Stimulated activated CD8-positive, alpha-beta memory T cell treated with anti-CD3 and anti-CD28 coated beads, Interleukin-12 subunit alpha, Interleukin-12 subunit beta, amount 100 ng/mL, for 24 hours (primary cell): ENCODE data around the gene DLGAP1.
"Not testable (repeated sequence)": the region's sequence is repeated elsewhere in the genome, so short reads cannot be mapped to it uniquely, and the experiment has no call there.

ENCODE experiments used
- DNase-seq: peaks from one replicate; pipeline ENCODE4 v3.0.0-alpha.2; 2020; ENCODE audit errors: extremely low read depth

Gene DLGAP1

DNA sequence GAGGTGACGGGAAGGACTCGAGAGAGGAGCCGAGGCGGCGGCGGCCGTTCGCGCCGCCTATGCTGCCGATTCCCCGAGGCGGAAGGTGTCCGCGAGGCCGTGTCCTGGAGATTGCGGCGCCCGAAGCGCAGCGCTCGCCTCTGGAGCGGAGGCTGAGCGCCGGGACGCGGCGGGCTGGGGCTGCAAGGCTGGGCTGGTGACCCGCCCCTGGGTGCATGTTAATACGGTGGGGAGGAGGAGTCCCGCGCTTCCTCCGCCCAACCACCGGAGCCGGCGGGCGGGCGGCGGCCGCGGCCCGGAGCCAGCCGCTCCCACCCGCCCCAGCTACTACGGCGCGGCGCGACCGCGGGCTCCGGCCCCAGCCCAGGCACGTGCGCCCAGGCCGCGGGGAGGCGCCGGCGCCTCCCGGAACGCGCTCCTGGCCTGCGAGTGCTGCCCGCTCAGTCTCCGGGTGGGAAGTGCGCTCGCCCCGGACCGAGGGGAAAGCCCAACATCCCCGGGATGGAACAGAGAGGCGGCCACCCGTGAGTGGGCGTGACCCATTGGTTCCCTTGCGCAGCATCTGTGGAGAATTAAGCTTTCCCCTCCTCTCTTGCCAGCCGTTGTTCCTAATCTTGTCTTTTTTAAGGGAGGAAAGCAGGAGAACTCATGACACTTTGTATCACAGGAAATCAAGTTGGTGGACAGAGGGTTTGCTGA lies at the start of gene DLGAP1:
Gene DLGAP1 (minus strand): TSS at position 195 of the 699 bp plus-strand sequence.
- DNase-seq = no peak

DNA sequence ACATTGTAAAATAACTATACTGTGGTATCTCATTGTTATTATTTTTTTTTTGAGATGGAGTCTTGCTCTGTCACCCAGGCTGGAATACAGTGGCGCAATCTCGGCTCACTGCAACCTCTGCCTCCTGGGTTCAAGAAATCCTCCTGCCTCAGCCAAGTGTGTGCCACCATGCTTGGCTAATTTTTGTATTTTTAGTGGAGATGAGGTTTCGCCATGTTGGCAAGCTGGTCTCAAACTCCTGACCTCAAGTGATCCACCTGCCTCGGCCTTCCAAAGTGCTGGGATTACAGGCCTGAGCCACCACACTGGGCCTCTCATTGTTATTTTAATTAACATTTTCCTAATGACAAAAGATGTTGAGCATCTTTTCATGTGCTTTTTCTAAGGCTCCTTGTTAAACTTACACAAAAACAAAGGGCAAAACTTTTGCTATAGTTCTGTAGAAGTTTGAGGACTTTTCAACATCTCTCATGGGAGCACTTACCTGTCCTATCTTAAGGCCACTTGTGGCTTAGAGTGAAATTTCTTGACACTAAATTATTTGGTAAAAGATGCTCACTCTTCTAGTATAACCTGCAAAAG lies 39.7 kb upstream of the DLGAP1 start:
- not testable (repeated sequence) for DNase-seq

DNA sequence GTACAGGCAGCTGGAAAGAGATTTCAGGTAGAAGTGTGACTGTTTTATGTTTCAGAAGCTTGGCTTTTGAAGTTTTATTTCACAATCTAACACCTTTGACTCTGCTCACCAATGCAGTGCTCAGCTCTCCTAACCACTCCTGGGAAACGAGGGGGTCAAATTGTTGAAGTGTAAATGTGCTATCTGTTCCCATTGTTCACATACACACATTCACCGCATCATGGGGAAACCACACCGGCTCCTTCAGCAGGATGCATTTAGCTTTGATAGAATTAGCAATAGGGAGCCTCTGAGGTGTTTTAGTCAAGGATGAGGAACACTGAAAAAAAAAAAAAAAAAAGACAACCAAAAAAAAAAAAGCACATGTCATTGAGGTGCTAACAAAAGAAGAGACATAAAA lies 13.4 kb upstream of the DLGAP1 start:
- no peak for DNase-seq

DNA sequence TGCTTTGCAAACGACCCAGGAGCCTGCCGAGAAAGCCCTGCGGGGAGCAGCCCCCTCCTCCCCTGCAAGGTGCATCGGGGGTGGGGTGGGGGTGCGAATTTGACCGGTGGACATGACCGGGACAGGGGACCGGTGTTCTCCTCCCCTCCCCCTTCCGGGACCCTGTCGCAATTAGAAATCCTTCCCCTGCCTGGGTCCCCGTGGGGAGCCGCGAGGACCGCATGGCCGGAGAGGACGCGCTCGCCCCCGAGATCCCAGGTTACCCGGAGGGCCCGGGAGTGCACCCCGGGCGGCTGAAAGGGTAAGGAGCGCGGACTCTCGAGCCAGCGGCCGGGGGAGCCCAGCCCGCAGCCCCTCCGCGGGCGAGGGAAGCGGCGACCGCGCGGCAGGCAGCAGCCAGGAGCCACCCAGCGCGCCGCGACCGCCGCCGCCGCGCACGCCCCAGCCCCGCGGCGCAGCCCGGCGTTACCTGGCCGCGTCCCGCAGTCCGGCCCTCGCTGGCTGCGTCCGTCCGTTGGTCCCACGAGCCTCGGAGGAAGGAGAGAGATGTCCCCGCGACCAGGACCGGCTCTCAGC lies 482 bp downstream of the DLGAP1 start:
- DNase-seq = no peak

DNA sequence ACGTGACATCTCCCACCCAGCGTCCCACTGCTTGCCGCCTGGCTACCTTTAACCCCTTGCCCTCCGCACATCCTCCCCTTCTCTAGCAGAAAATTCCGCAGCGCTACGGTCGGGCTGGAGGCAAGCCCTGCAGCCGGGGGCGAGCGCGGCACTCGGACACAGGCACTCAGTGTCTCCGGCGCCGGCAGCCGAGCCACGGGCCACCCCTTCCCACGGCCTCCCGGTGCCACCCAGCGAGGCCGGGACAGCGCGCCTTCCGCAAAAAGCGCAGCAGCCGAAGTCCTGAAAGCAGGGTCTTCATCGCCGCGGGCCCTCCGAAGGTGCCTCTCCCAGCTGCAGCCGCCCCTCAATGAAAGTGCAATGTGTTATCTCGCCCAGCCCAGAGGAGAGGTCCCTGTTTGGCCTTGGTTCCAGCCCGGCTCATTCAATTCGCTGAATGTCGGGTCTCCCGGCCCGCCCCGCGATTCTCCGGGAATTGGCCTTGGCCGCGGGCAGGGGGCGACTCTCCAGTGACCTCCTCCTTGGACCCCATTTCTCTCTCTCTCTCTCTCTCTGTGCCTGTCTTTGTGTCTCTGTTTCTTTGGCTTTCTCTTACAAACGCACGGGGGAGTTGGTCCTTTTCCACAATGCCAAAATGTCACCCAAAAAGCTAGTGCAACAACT lies 1.1 kb downstream of the DLGAP1 start:
- no peak for DNase-seq

DNA sequence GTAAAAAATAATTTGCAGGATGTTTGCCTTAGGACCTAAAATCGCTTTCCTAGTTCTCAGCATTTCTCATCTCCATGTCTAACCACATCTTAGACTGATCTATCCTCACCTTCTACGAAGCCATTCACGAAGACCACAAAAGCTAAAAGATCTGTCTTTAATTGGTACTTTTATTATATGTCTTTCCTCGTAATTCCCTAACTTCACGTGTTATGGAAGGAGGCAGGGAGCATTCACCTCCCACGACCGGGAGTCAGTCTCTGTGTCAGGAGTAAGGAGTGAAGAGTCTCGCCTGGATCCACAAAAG lies 1.6 kb downstream of the DLGAP1 start:
- DNase-seq = no peak

DNA sequence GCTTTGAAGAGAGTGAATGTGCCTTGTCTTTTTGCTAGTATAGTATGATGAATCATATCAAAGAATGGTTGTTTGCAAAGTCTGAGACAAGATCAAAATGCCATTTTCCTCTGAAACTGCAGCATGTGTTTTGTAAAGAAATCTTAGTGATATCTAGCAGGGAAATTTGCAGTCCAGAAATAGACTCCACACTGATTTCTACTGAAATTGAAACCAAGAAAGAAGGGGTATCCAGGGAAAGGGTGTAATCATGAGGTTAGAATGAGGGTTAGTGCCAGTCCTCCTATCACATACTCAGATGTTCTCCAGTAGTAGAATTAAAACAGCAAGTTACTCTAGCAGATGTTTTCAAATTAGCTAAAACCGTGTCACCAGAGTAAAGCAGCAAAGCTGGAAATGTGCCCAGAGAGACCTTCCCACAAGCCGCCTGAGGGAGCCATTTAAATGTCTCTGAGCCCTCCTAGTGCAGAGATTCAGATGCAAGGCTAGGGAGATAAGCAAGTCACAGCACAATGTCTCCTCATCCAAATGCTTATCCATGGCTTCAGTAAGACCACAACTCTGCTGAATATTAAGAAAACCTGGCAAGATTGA lies 4.9 kb downstream of the DLGAP1 start:
- DNase-seq = no peak

DNA sequence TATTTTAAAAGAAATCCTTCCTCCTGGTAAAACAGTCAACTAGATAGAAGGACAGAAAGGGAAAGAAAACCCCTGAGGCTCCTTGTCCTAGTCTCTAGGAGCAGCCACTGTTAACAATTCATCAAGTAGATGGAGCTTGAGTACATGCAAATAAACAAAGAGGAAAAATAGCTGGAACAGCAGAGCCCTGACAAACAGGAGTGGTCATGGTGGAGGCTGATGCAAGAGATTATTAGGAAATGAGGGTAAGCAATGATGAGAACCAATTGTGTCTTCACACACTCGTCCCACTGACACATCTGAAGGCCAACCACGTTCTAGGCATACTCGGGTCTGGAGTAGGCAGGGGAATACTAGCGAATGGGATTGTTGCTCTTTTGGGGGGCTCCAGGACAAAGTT lies 9.2 kb downstream of the DLGAP1 start:
- no peak for DNase-seq

DNA sequence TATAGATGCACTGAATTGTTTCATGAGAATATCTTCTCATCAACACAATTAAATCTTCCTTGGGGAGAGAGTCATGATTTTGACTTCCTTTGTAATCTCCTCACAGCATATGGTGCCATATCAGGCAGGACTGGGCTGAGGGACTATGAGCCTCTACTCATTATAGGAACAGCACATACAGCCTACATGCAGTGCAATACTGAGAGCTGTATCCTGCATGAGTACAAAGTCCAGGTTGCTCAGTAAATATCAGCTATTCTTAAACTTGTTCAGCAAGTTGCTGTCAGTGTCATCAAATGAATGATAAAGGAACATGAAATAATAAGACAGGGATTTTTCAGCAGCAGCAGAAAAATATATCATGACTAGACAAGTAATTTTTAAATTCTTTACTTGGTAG lies 10.8 kb downstream of the DLGAP1 start:
- DNase-seq = no peak

DNA sequence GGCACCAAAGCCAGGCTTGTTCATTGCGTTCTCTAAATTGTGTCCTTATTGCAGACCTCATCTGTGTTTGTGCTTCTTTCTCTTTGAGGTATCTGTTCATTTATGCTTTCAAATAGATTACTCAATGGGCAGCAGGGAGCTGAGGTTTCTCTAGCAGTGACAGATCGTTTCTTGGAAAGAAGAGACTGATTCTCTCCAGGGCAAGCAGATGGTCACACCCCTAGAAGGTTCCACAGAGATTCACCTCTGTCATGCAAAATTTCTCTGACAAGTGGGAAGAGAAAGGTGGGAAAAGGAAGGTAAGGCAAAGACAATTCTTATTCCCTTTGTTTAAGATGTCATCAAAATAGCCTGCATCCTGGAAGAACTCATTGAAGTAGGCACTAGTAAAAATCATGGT lies 14.0 kb downstream of the DLGAP1 start:
- no peak for DNase-seq

DNA sequence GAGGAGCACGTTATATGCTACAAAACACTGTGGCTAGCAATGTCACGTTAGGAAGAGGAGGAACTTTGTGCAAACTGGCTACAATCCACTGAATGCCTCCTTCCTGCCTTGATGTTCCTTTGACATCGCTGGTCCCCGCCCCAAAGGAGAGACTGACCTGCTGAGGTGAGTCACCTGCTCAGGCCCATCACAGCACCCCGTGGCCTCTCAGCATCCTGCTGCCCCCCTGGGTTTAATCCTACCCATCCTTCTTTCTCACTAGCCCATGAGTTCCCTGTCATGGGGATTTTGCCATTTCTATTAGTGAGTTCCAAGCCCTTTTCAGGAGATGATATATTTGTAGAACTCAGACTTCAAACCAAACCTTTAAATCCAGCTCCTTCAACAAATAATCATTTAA lies 16.2 kb downstream of the DLGAP1 start:
- DNase-seq = no peak

DNA sequence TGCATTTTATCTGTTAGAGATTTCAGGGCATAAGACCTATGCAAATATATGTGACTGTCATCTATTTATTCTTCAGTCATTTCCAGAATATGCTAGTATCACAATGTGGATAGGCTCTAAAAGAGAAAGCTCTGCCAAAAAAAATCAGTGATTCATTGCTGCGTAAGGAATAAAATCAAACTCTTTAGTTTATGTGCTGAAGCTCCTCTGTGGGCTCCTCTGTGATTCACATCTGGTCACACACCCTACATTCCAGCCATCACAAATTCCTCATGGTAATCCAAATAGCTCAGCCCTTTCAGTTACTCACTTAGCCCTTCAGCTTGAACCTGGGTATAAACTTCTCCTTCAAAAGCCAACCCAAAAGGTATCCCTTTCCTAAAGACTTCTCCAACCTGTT lies 21.4 kb downstream of the DLGAP1 start:
- DNase-seq = no peak

DNA sequence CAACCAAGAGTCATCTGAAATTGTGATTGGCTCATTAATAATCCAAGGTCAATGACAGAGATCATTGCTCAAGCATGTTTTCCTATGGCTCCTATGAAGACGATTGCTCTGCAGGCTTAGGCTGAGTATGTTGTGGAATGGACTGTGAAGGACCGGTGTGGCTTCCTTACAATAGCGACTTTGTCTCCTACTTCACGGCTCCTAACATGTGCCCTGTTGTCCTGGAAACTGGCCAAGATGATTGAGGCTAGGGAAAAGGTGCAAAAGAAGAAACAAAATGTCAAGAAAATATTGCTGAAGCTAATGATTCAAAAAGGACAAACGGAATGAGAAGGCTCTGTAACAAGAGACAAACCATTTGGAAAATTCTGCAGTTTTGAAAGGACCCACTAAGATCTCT lies 24.3 kb downstream of the DLGAP1 start:
- DNase-seq = no peak

DNA sequence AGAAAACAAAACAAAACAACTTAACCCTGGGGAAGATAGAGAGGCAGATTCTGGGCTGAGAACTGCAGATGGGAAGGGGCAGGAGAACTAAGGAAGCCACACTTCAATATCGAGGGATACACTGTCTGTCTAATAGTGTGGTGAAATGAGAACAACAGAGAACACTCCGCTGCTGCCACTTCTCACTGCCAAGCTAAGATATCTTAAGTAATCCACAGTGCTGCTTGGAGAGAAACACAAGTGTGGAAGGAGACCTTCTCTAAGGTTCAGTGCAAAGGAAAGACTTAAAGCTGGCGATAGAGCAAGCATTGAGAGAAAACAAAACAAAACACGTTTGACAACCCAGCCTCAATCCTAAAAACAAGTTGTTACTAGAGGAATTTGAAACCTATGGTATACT lies 37.4 kb downstream of the DLGAP1 start:
- no peak for DNase-seq

DNA sequence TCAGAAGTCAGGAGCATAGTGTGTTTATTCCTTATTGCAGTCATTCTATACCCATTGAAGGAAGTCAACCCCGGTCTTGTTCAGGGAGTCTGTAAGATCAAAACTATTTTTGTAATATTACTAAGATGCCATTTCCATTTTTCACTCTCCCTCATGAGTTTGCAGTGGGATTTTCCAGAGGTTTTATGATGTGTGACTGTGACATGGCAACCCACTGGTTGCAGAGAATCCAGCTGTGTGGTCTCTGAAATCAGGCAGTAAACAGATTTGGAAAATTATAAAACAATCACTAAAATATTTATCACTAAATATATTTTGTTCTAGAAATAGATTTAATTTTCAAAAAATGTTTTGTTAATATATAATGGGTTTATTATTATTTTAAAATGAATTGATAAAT lies 38.1 kb downstream of the DLGAP1 start:
- DNase-seq = no peak

DNA sequence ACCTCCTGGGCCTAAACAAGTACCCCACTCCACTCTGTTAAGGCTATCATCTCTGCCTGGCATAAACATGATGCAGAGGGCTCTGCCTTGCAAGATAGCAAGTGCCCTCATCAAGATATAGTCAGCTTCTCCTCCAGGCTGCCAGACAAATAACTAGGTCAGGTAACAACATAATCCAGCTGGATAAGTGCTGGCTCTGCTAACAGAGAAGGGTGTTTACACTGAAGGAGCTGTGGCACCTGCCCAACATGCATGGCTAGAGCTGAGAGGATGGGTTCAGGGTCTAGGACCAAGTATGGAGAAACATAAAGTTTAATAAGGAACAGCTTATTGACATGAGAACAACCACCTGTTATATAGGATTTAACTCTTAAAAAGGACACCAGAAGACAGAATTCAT lies 42.8 kb downstream of the DLGAP1 start:
- DNase-seq = no peak

DNA sequence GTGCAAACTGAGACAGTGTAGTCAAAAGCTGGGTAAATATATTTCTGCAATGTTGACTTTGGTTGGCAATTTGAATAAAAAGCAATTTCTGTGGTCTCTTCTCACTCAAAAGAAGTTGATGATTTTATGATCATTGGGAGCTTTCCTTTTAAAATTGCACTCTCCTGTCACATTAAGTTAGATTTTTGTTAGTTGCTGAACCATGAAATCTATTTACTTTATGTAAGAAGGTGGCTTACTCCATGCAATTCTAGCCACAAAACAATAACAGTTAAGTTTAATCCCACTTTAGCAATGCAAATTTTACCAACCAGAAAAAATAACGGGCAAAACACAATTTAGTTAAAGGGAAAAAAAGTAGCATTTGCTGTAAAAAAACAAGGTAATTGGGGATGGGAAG lies 48.3 kb downstream of the DLGAP1 start:
- DNase-seq = no peak

DNA sequence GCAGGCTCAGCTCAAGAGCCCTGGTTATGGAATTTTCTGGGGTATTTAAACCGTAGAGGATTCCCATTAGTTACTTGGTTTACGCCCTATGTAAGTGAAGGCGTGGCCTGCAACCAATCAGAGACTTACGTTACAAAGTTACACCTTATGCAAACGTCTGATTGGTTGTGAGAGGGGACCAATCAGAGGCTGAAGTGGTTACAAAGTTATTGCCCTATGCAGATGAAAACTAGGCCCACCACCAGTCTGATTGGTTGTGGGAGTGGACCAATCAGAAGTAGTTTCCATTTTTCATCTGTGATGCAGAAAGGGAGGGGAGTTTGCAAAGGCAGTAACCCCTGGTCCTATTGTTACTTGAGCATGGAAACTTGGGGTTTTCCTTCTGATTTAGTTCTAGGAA lies 49.1 kb downstream of the DLGAP1 start:
- DNase-seq = no peak

DNA sequence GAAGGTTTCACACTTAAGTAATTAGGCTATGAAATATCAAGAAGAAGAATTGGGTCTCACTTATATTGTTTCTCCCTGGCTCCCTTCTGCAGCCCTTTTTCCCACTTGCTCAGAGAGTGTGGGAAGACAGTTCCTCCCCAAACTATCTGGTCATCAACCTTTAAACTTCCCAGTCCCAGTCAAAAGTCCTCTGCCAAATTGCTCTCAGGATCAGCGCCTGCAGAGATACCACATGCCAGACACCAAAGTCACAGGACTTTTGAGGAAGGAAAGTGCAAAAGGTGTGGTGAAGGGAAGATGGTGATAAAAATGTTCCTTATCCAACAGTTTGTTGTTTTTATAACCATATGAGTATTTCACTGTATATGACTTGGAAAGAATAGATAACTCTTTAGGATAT lies 51.3 kb downstream of the DLGAP1 start:
- DNase-seq = no peak

DNA sequence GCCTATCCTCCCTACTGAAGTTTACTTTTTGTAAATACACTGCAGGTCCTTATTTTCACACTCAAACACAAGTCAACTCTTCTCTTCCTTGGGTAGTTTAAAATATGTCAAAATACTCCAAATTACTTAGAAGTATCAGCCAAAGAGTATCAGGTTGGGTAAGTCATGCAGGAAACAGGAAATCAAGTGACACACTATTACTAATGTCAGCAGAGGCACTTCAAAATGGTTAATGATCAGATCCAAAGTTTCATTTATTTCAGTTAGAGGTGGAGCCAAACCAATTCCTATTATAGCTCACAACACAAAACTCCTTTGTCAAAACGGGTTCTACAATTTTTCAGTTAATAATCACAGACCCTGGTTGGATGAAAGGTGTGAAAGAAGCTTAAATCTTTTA lies 54.2 kb downstream of the DLGAP1 start:
- DNase-seq = no peak

DNA sequence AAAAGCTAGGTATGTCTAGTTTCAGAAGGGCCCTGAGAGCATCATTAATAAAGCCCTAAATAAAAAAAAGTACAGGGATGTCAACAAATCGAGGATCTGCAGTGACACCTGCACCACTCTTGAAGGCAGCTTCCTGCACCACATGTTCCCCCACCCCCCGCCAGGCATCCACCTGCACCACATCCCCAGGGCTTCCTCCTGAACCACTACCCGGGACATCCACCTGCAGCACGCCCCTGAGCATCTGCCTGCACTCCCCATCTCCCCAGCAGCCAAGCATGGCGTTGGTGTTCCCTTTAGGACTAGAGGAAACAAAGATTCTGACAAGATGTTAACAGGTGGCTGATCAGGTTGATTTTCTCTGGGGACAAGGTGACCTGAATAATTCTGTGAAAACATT lies 55.2 kb downstream of the DLGAP1 start:
- DNase-seq = no peak

DNA sequence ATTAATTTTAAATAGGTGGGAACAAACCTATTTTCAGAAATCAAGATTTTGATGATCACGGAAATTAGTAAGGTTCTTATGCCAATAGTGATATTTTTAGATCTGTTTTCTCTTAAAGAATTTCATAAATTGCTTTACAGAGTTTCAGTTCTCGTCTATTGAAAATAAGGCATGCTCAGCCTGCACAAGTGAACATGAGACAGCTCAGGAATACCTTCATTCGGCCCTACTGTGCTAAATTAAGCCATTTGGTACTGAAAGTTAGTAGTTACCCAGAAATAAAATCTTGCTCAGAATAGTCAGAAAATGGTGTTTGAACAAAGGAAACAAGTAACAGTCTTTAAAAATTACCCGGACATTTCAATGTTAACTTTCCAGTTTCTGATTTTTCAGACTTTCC lies 60.4 kb downstream of the DLGAP1 start:
- DNase-seq = no peak

DNA sequence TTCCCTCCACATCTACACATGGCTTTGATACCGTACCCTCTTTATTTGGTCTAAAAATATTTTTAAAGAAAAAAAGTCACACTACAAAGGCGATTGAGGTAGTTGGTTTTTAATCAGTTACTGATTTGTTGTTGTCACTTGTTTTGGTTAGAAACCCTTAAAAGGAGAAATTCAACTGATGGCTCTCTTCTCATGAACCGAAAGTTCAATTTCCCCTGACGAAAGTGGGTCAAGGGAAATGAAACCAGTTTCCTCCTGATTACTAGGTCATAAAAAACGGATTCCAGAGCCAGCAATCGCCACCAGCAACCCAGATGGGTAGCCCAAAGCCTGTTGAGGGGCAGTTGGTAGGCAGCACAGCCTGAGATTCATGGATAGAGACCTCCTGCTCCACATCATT lies 63.2 kb downstream of the DLGAP1 start:
- no peak for DNase-seq
